Activated CD4-positive, alpha-beta T cell treated with anti-CD3 and anti-CD28 coated beads, Interleukin-2, amount 50 U/mL, for 4 hours (primary cell): ENCODE data around the gene ENDOU.
A peak's percentile ranks its signal among the peaks of the same experiment; 100 is the strongest.

Experiments used
- DNase-seq, 2 experiments: peaks; one replicate each; pipeline ENCODE4 v3.0.0-alpha.2; 2020

Gene ENDOU

DNA sequence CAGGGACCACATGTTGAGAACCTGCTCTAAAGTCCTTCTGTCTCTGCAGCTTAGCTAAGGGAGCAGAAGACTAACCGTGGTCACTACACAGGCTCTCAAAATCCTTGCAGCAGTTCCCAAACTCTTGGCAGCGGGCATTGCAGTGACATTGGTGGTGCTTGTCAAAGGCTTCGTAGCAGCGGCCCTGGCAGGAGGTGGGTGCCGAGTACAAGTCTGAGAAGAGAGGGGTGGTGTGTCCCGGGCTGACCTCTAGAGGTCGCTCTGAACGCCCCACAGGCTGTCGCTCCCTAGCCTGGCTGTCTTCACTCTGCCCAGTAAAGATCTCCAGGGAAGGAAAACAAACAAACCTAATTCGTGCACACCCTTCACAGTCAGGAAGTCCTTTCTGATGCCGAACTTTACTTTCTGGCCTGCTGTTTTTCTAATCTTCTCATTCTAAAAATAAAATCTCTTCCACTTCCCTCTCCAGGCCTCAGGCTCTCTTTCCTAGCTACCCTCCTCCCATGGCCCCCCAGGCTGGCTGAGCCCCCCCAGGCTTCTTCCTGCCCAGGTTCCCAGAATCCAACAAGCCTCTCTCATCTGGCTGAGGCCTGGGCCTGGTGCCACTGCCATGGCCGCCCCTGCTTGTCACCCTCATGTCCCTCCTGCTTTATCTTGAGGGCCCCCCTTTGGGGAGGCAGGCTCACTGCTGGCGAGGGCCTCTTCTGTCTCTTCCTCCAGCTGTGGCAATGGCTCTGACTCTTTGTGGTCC is 7.7 kb downstream of the ENDOU start:
- DNase-seq: peak; percentile 33 to 36

GRCh38 chr12:47717046-47717442 is 8.2 kb downstream of the ENDOU start:
- no peak for DNase-seq

DNA sequence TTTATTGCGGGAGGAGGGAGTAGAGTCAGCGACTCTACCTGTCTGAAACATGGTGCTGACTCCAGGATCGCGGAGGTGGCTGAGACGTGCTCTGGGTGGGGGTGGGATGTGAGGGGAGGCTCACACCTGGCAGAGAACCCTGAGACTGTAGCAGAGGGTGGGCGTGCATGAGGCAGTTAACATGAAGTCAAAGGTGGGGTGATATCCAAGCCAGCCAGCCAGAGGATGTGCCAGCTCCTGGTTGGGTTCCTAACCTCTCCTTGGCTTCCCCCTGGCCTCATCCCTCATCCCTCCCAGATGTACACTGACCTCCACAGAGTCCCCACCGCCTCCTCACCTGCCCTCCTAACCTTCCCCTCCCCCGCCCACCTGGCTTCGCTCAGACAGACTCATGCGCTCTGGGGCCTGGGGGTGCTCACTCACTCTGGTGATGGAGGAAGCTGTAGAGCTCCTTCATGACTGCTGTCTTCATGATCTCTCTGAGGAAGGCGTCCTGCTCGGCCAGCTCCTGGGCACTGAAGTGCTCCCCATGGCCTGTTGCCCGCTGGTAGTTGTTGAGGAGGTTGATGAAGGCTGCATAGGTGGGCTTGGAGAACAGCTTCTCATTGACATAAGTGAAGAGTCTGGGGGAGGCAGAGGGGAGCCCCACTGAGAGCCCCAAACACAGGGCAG is 9.3 kb downstream of the ENDOU start:
- no peak for DNase-seq

GRCh38 chr12:47715393-47715876 is 9.9 kb downstream of the ENDOU start:
- peak; percentile 78 to 79 for DNase-seq

GRCh38 chr12:47714826-47715386 is 10.4 kb downstream of the ENDOU start:
- no peak for DNase-seq

DNA sequence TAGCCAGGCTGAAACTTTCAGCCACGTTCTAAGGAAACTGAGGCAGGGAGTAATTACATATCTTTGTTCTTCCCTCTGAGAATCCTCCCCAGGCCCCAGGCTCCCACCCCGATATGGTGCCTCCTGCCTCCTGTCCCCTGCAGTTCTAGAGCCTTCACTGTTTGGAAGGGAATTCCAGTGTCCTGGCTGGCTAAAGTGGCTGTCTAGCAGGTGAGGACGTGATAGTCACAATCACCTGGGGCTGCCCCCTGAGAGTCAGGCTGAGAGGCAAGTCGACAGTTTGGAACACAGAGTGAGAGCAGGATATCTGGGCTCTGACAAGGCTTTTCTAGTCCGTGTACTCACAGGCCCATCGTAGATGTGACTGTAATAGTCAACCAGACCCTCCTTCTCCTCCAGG is 13.1 kb downstream of the ENDOU start:
- DNase-seq: no peak

DNA sequence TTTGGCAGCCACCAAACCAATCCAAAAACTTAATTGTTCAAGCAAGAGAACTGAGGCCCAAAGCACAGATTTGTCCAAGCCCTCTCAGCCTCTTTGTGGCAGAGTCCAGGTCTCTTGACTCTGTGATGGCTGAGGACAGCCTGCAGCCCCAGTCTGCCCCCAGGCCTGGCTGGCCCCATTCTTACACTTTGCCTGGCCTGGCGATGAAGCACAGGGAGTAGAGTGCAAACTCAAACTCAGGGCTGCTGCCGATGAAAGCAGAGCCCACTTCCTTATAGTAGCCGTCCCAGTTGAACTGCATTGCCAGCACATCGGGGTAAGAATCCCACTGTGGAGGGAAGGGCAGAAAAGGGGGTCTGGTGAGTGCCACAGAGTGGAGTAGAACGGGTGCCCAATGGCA is 13.8 kb downstream of the ENDOU start:
- DNase-seq: no peak

GRCh38 chr12:47710278-47710677 is 15.0 kb downstream of the ENDOU start:
- DNase-seq: no peak

DNA sequence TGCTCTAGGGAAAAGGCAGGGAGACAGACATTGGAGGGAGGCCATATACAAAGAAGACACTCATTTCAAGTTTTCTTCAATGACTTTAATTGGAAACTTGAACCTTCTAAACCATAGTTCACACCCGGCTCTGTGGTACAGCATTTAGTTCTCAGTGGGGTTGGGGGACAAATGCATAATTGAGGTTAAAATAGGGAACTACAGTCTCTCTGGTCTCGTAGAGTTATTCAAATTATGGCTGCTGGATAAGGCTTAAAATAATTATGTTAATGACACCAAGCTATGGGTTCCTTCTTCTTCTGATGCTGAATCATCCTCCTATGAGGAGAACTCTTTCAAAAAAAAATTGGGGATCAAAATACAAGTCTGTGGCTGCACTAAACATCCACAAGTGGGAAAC is 15.6 kb downstream of the ENDOU start:
- no peak for DNase-seq

GRCh38 chr12:47709237-47709636 is 16.1 kb downstream of the ENDOU start:
- DNase-seq: no peak

GRCh38 chr12:47707905-47708543 is 17.3 kb downstream of the ENDOU start:
- no peak for DNase-seq

- DNase-seq: no peak
Measured at GRCh38 chr12:47707355-47707754, 17.9 kb downstream of the ENDOU start.

GRCh38 chr12:47705566-47706425 is 19.5 kb downstream of the ENDOU start, which contains the start of gene RPAP3:
RPAP3 (minus strand) TSS chr12:47706030; CDS start chr12:47702840, 3,190 bp downstream.
- DNase-seq: peak; percentile 96 to 97

DNA sequence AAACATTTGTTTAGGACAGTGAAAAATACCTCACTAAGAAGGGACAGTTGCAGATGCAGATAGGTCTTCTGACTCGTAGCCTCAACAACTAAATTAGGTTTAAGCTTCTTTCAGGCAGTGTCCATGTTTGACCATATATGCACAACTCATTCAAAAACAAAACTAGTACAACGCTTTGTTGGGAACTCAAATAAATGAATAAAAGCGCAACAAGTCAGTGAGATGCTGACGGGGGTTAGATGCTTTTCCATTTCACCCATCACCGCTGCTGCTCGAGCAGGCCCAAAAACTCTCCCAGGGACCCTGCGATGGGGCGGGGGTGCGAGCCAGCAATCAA is 20.1 kb downstream of the ENDOU start:
- DNase-seq: no peak

- DNase-seq: no peak
Measured at GRCh38 chr12:47704719-47705118, 20.6 kb downstream of the ENDOU start.

DNA sequence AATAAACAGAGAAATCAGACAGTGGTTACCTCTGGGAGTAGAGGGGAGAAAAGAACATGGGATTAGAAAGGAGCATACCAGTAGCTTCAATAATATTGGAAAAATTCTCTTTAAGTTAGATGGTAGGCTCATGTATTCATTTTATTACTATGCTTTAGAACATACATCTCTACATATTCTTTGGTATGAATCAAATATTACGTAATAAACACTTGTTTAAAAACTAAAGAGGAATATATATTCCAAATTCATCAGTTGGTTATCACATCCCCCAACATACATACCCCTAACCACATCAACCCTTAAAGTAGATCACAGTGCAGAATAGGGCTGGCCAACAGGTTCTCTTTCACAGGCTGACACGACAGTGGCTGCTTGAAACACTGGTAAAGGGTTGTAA is 25.0 kb downstream of the ENDOU start:
- DNase-seq: no peak

- DNase-seq: no peak
Measured at GRCh38 chr12:47698631-47699030, 26.7 kb downstream of the ENDOU start.

DNA sequence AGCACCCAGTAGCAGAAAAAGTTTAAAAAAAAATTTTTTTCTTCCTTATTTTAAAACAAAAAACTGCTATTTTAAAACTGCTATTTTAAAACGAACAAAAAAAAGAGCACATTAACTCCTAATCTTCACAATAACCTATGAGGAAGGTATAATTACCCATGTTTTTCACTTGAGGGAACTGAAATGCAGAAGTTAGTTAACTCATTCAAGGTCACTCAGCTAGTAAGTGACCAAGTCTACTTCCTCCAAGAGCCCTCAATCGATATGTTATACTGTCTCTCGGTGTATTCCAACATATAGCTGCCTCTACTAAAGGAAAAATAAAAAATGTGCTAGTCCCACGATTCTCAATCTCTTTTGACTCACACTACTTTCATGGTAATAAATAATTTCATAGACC is 27.2 kb downstream of the ENDOU start:
- no peak for DNase-seq

DNA sequence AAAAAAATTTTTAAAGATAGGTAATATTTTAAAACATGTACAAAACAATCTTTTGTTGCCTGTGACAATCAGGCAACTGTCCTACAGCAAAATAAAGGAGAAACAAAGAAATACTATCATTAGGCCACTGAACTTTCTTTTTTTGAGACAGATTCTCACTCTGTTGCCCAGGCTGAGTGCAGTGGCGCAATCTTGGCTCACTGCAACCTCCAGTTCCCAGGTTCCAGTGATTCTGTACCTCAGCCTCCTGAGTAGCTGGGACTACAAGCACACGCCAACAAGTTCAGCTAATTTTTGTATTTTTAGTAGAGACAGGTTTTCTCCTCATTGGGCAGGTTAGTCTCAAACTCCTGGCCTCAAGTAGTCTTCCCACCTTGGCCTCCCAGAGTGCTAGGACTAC is 36.1 kb downstream of the ENDOU start:
- no peak for DNase-seq

- DNase-seq: no peak
Measured at GRCh38 chr12:47687636-47688035, 37.7 kb downstream of the ENDOU start.

DNA sequence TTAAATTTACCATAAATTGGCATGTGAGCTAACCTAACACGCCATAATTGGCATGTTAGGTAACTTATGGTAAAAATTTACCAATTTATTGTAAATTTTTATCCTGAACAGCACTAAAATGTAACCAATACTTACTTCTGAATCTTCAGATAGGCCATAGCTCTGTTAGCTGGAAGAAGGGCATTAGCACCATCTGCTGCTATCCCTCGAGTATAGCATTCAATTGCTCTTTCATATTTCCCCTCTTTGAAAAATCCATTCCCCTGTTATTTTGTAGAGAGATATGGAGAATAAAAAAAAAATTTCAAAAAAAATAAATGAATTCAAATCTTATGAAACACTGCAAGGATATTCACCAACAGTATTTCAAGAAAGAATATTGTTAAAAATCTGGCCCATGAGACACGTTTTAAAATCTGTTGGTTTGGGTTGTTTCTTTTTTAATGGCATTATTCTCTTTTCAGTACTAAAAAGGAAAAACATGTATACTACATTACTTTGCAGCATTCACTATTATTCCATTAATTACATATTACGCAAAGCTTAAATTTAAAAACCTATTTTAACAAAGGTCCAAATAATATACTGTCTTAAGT is 38.5 kb downstream of the ENDOU start:
- DNase-seq: peak in 1 of 2 experiments; percentile 11

GRCh38 chr12:47679785-47680184 is 45.5 kb downstream of the ENDOU start:
- no peak for DNase-seq
